MM.1S (cell line): ENCODE data around the gene EP300.

Experiments used
- DNase-seq: peaks from one replicate; pipeline ENCODE4 v3.0.0-alpha.2; 2015
- H2AFZ ChIP-seq: fragments of 300-600 bp; sonication (generic); 2 replicates; pipeline ENCODE4 v1.6.0; 2016; ENCODE audit warnings: antibody characterized with exemption, low read length
- H3F3A ChIP-seq: fragments of 300-600 bp; sonication (generic); 2 replicates; pipeline ENCODE4 v1.6.1; 2016; ENCODE audit warnings: mild to moderate bottlenecking, antibody characterized with exemption, low read length, moderate library complexity, mixed read lengths; ENCODE audit not compliant: insufficient read depth
- H3K27ac ChIP-seq: fragments of 300-600 bp; sonication (generic); 2 replicates; pipeline ENCODE4 v1.5.1; 2016; ENCODE audit warnings: mild to moderate bottlenecking, low read length
- H3K27me3 ChIP-seq: fragments of 300-600 bp; sonication (generic); replicated peaks from 2 replicates; pipeline ENCODE4 v1.6.0; 2016; ENCODE audit warnings: low read length; ENCODE audit not compliant: insufficient read depth
- H3K36me3 ChIP-seq: fragments of 300-600 bp; sonication (generic); replicated peaks from 2 replicates; pipeline ENCODE4 v1.6.1; 2016; ENCODE audit warnings: mild to moderate bottlenecking, low read length, mixed read lengths; ENCODE audit not compliant: insufficient read depth
- H3K4me1 ChIP-seq: fragments of 300-600 bp; sonication (generic); 2 replicates; pipeline ENCODE4 v1.6.1; 2016; ENCODE audit warnings: low read length, mixed read lengths
- H3K4me2 ChIP-seq: fragments of 300-600 bp; sonication (generic); 2 replicates; pipeline ENCODE4 v1.6.0; 2016; ENCODE audit warnings: low read depth, low read length
- H3K4me3 ChIP-seq: fragments of 300-600 bp; sonication (generic); 2 replicates; pipeline ENCODE4 v1.5.1; 2016; ENCODE audit warnings: low read length, mixed read lengths
- H3K79me2 ChIP-seq: fragments of 300-600 bp; sonication (generic); 2 replicates; pipeline ENCODE4 v1.6.1; 2016; ENCODE audit warnings: mixed run types, low read length, mixed read lengths
- H3K9ac ChIP-seq: fragments of 300-600 bp; sonication (generic); 2 replicates; pipeline ENCODE4 v1.6.1; 2016; ENCODE audit warnings: low read length, mixed read lengths
- H3K9me2 ChIP-seq: fragments of 300-600 bp; sonication (generic); replicated peaks from 2 replicates; pipeline ENCODE4 v1.6.1; 2016; ENCODE audit warnings: mild to moderate bottlenecking, low read length, mixed read lengths; ENCODE audit not compliant: insufficient read depth
- H3K9me3 ChIP-seq: fragments of 300-600 bp; sonication (generic); replicated peaks from 2 replicates; pipeline ENCODE4 v1.6.1; 2016; ENCODE audit warnings: mild to moderate bottlenecking, low read length, mixed read lengths; ENCODE audit not compliant: insufficient read depth
- H4K20me1 ChIP-seq: fragments of 300-600 bp; sonication (generic); 2 replicates; pipeline ENCODE4 v1.6.1; 2016; ENCODE audit warnings: mild to moderate bottlenecking, low read length, moderate library complexity, mixed read lengths; ENCODE audit not compliant: insufficient read depth
- CTCF ChIP-seq: fragments of 300-600 bp; sonication (generic); IDR thresholded peaks from 2 replicates; pipeline ENCODE4 v1.5.1; 2016; ENCODE audit warnings: antibody characterized with exemption, low read length, mixed read lengths
- EZH2 ChIP-seq: fragments of 300-600 bp; sonication (generic); optimal IDR thresholded peaks from 2 replicates; pipeline ENCODE3; 2017; ENCODE audit warnings: low read depth, mild to moderate bottlenecking, antibody characterized with exemption, low read length, mixed read lengths
- EZH2phosphoT487 ChIP-seq: fragments of 300-600 bp; sonication (generic); IDR thresholded peaks from 2 replicates; pipeline ENCODE4 v1.6.1; 2018; ENCODE audit warnings: antibody characterized with exemption, low read length

EP300 gene

GRCh38 chr22:41124086-41124485 is 31.7 kb downstream of the EP300 start:
- TF ChIP-seq EZH2phosphoT487 (no peak), EZH2 (no peak), CTCF (no peak)
- Histone ChIP-seq H4K20me1 (peaks cover 10% of the 10 kb centered on the region; the same call in 1 of the 2 replicates), H3K36me3 (peaks cover 27% of the 10 kb centered on the region)

GRCh38 chr22:41127451-41127850 is 35.1 kb downstream of the EP300 start:
- no peak overlapping the region for H3K4me2 ChIP-seq
- no peaks in the 10 kb centered on the region for H3K9me3 ChIP-seq
- no peaks in the 10 kb centered on the region for H3K27me3 ChIP-seq
- no peak for DNase-seq
- H3K9me2 ChIP-seq: no peaks in the 10 kb centered on the region
- no peak overlapping the region for H3K4me3 ChIP-seq
- no peak overlapping the region for H3K9ac ChIP-seq
- H3F3A ChIP-seq: no peaks in the 10 kb centered on the region
- no peak for TF ChIP-seq CTCF
- no peak for TF ChIP-seq EZH2
- TF ChIP-seq EZH2phosphoT487: no peak
- no peaks in the 10 kb centered on the region for H3K4me1 ChIP-seq
- peaks cover 29% of the 10 kb centered on the region for H3K36me3 ChIP-seq
- no peak overlapping the region for H2AFZ ChIP-seq
- peaks cover 10% of the 10 kb centered on the region; the same call in 1 of the 2 replicates for H4K20me1 ChIP-seq
- H3K27ac ChIP-seq: no peak overlapping the region
- peaks cover 75% of the 10 kb centered on the region for H3K79me2 ChIP-seq

More at GRCh38 chr22:41124086-41124485, 31.7 kb downstream of the EP300 start:
- no peaks in the 10 kb centered on the region for H3K27me3 ChIP-seq
- no peak for DNase-seq
- H2AFZ ChIP-seq: no peak overlapping the region
- H3K9ac ChIP-seq: no peak overlapping the region
- no peaks in the 10 kb centered on the region for H3F3A ChIP-seq
- no peaks in the 10 kb centered on the region for H3K9me3 ChIP-seq
- no peaks in the 10 kb centered on the region for H3K4me1 ChIP-seq
- peaks cover 86% of the 10 kb centered on the region for H3K79me2 ChIP-seq
- no peak overlapping the region for H3K27ac ChIP-seq
- H3K9me2 ChIP-seq: no peaks in the 10 kb centered on the region
- H3K4me2 ChIP-seq: no peak overlapping the region
- H3K4me3 ChIP-seq: no peak overlapping the region

GRCh38 chr22:41128606-41129005 is 36.2 kb downstream of the EP300 start:
- Histone ChIP-seq H4K20me1 (peaks cover 6% of the 10 kb centered on the region; the same call in 1 of the 2 replicates), H3K4me3 (no peak overlapping the region), H3K4me2 (no peak overlapping the region), H2AFZ (no peak overlapping the region), H3K9me3 (no peaks in the 10 kb centered on the region), H3K4me1 (no peaks in the 10 kb centered on the region), H3K9ac (no peak overlapping the region), H3K27me3 (no peaks in the 10 kb centered on the region), H3F3A (no peaks in the 10 kb centered on the region), H3K9me2 (no peaks in the 10 kb centered on the region), H3K36me3 (peaks cover 29% of the 10 kb centered on the region), H3K79me2 (peaks cover 73% of the 10 kb centered on the region), H3K27ac (no peak overlapping the region)
- TF ChIP-seq EZH2phosphoT487 (no peak), EZH2 (no peak), CTCF (no peak)
- no peak for DNase-seq
